ENCODE results near the gene TYROBP. TPM values are rescaled to one million over a fixed set of nuclear protein-coding genes. Genes with fewer than 3 reads are reported as not detected.
"Not testable (repeated sequence)": the region's sequence is repeated elsewhere in the genome, so short reads cannot be mapped to it uniquely, and the experiment has no call there.

The TYROBP gene
- total RNA-seq, 4 donors from 2014 or later, result 41.4 to 122 (median 117) TPM

GRCh38 chr19:35911173-35911572 is 3.1 kb upstream of the TYROBP start:
- no peak overlapping the region for H3K4me3 ChIP-seq
- no peak for TF ChIP-seq POLR2A (IDR thresholded peaks at IDR 0.05)
- no peak for TF ChIP-seq CTCF (IDR thresholded peaks at IDR 0.05)
- no peak for TF ChIP-seq EP300 (IDR thresholded peaks at IDR 0.05)
- H3K27me3 ChIP-seq, result no peaks in the 10 kb centered on the region
- no peaks in the 10 kb centered on the region for H3K36me3 ChIP-seq
- peaks cover 0 to 9% (median 0%) of the 10 kb centered on the region in 4 donors for H3K4me1 ChIP-seq
- no peak overlapping the region for H3K27ac ChIP-seq
- DNase-seq (ENCODE audit: low spot score in 2 of 2), result no peak
- no peaks in the 10 kb centered on the region for H3K9me3 ChIP-seq
- WGBS, 2 donors, result 38% methylated on average over 3 of the region's 3 CpGs

GRCh38 chr19:35910355-35910754 is 2.3 kb upstream of the TYROBP start:
- H3K4me3 ChIP-seq; H3K27me3 ChIP-seq; H3K9me3 ChIP-seq; H3K36me3 ChIP-seq; DNase-seq (ENCODE audit: low spot score in 2 of 2): not testable (repeated sequence)
- 91% methylated on average over 14 of the region's 14 CpGs for WGBS, 2 donors
- H3K27ac ChIP-seq, result peak overlapping the region in 1 of 4 donors; percentile 64
- peaks cover 0 to 13% (median 0%) of the 10 kb centered on the region in 4 donors for H3K4me1 ChIP-seq

GRCh38 chr19:35909684-35910035 is 1.6 kb upstream of the TYROBP start:
- no peaks in the 10 kb centered on the region for H3K36me3 ChIP-seq
- no peak for DNase-seq (ENCODE audit: low spot score in 2 of 2)
- WGBS, 2 donors, result 54 to 55% methylated on average over 6 of the region's 6 CpGs
- H3K4me3 ChIP-seq, result no peak overlapping the region
- no peak for TF ChIP-seq POLR2A (IDR thresholded peaks at IDR 0.05)
- TF ChIP-seq EP300 (IDR thresholded peaks at IDR 0.05), result no peak
- TF ChIP-seq CTCF (IDR thresholded peaks at IDR 0.05), result no peak
- H3K4me1 ChIP-seq, result peaks cover 0 to 13% (median 0%) of the 10 kb centered on the region in 4 donors
- H3K27ac ChIP-seq, result peak overlapping the region in 3 of 4 donors; percentile 62 to 65 (median 64)
- no peaks in the 10 kb centered on the region for H3K9me3 ChIP-seq
- no peaks in the 10 kb centered on the region for H3K27me3 ChIP-seq

- no peaks in the 10 kb centered on the region for H3K27me3 ChIP-seq
- H3K27ac ChIP-seq, result peak overlapping the region in 3 of 4 donors; percentile 62 to 94 (median 64)
- H3K9me3 ChIP-seq, result no peaks in the 10 kb centered on the region
- H3K4me1 ChIP-seq, result peaks cover 0 to 17% (median 0%) of the 10 kb centered on the region in 4 donors
- WGBS, 2 donors, result 65 to 77% methylated on average over 10 of the region's 10 CpGs
- TF ChIP-seq EP300 (IDR thresholded peaks at IDR 0.05), result peak; percentile 65 to 78
- peak; percentile 8 to 26 for TF ChIP-seq POLR2A (IDR thresholded peaks at IDR 0.05)
- TF ChIP-seq CTCF (IDR thresholded peaks at IDR 0.05), result no peak
- H3K4me3 ChIP-seq, result peak overlapping the region in 1 of 4 donors; percentile 39
- no peaks in the 10 kb centered on the region for H3K36me3 ChIP-seq
- peak; percentile 42 to 73 for DNase-seq (ENCODE audit: low spot score in 2 of 2)
Observed at GRCh38 chr19:35908973-35909683, 1.0 kb upstream of the TYROBP start.

- H3K36me3 ChIP-seq, result no peaks in the 10 kb centered on the region
- H3K4me1 ChIP-seq, result peaks cover 0 to 34% (median 14%) of the 10 kb centered on the region in 4 donors
- H3K27ac ChIP-seq, result peak overlapping the region in 3 of 4 donors; percentile 45 to 94 (median 68)
- no peak for DNase-seq (ENCODE audit: low spot score in 2 of 2)
- H3K27me3 ChIP-seq, result no peaks in the 10 kb centered on the region
- H3K9me3 ChIP-seq, result no peaks in the 10 kb centered on the region
- peak overlapping the region in 3 of 4 donors; percentile 2 to 39 (median 6) for H3K4me3 ChIP-seq
- 27 to 35% methylated on average over 10 to 12 of the region's 12 CpGs for WGBS, 2 donors
- no peak for TF ChIP-seq CTCF (IDR thresholded peaks at IDR 0.05)
- no peak for TF ChIP-seq POLR2A (IDR thresholded peaks at IDR 0.05)
- no peak for TF ChIP-seq EP300 (IDR thresholded peaks at IDR 0.05)
Observed at GRCh38 chr19:35907377-35907745, 734 bp downstream of the TYROBP start.
